ENCODE results near the gene CAPG.
"Not testable (repeated sequence)": the region's sequence is repeated elsewhere in the genome, so short reads cannot be mapped to it uniquely, and the experiment has no call there.

The CAPG gene

DNA sequence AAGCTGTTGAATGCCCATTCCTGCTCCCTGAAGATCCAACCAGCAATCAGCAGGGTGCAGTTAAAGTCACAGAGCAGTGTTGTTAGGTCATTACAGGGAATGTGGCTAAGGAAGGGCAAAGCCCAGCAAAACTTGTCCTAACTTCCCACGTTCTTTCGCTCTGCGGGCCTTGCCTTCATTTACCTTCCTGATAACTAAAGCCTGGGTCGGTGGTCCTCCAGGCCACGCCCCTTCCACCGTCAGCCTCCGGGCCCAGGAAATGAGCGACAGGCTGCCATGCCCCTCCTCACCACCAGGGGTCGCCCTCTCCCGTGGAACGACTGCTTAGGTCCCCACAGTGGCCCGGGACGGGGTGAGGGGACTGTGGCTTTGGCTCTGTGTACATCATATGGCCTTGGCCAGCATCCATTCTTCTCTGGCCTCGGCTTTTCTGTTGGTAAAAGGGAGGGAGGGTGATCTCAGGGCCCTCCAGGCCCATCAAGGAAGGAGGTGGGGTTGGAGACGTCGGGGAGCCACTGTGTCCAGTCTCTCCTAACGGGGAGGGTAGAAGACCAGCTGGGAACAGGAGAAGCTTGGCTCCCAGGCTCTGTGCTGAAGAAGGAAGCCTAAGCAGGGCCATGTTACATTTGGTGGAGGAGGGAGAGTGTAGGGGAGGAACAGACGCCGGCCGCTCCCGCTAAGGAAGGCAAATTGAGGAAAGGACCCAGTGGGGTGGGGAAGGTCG, 10.5 kb upstream of the CAPG start:
- DNase-seq, result peak; percentile 87 to 88

DNA sequence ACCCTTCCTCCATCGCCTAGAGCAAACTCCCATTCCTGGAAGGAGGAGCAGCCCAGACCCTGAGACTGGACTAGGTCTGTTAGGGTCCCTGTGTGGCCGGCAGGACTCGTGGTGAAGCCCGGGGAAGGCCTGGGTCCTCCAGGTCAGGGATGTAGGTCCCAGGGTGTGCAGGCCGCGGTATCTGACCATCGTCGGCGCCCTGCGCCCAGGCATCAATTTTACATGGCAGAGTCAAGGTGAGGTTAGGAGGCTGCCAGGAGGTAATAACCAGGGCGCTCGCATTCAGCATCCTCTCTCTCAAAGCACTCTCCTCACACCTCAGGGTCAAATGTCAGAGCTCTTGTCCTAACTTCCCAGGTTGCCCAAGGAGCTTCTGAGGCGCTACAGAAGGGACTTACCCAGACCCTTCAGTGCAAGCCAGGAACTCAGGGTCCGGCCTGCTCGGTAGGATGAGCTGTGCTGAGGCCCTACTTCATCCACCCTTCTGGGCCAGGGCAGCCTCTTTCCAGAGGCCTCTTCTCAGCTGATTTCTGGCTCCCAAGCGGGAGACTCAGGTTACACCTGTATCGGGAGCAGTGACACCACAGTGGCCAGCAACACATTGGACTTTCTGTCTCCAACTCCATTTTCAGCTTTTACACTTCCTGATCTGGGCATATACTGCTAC, 9.0 kb upstream of the CAPG start:
- DNase-seq, result no peak

GRCh38 chr2:85418132-85419008, 8.2 kb upstream of the CAPG start, which contains the start of gene SH2D6:
TSS of gene SH2D6 (plus strand) at chr2:85418714. CDS start at chr2:85429466, 10,752 bp downstream.
- DNase-seq, result peak; percentile 82 to 85

- no peak for DNase-seq
These were observed 5.9 kb upstream of the CAPG start for GRCh38 chr2:85415980-85416650.

DNA sequence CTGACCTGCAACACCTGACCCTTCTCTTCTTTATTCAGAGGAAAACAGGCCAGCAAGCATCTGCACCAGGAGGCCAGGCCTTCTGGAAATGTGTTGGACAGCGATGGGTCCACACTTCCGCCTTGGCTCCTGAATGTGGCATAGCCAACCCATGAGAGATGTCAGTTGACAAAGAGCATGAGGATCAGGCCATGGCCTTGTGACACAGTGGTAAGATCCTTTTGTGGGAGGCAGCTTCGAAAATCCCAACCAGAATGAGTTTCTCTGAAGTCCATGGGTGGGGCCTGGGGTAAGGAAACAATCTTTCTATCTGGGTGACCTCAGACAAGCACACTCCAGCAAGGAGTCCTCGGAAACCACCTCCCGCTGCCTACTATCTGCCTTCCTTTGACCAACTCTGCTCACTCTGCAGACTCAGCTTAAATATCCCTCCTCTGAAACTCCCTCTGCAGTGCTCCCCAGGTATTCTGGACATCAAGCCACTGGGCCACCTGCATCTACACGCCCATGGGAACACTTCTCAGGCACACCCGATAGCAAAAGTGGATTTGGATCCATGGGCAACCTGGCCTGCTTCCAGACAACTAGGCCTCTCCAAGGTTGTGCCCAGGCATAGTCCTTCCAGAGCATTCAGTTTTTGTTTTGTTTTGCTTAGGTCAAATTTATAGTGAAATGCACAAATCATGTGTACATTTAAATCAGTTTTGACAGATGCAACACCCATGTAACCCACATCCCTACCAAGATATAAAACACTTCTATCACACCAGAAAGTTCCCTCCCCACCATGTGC, 4.8 kb upstream of the CAPG start:
- no peak for DNase-seq

GRCh38 chr2:85414421-85414759, 4.2 kb upstream of the CAPG start:
- not testable (repeated sequence) for DNase-seq

GRCh38 chr2:85413592-85414420, 3.6 kb upstream of the CAPG start:
- DNase-seq, result peak in 1 of 2 donors; percentile 61

GRCh38 chr2:85411405-85411748, 1.2 kb upstream of the CAPG start:
- DNase-seq, result no peak

DNA sequence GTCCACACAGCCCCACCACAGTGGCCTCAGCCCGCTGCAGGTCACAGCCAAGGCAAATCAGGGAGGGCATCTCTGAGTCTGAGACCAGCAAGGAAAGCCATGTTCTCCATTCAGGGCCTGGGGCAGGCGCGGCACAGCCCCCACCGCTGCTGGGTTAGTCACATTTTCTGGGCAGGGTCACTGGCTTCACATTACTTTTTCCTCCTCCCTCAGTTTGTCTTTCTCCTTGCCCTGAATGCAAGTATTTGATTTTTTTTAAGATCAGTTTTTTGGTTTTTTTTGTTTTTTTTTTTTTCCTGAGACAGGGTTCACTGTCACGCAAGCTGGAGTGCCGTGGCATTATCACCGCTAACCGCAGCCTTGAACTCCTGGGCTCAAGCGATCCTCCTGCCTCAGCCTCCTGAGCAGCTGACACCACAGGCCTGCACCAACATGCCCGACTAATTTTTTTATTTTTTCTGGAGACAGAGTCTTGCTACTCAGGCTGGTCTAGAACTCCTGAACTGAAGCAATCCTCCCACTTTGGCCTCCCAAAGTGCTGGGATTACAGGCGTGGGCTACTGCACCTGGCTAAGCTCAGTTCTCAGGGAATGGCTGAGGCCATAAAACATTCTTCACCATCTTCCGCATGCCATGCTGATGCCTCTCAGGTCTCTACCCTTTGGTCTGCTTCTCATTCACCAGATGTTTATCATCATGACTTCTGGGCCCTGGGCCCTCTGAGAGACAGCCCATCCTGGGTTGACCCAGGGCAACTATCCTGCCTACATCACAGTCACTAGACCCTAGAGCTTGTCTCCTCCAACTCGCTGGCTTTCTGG, 628 bp upstream of the CAPG start:
- no peak for DNase-seq

GRCh38 chr2:85405201-85406059, 4.7 kb downstream of the CAPG start:
- peak; percentile 64 to 75 for DNase-seq

GRCh38 chr2:85401844-85402243, 8.3 kb downstream of the CAPG start:
- DNase-seq, result no peak

DNA sequence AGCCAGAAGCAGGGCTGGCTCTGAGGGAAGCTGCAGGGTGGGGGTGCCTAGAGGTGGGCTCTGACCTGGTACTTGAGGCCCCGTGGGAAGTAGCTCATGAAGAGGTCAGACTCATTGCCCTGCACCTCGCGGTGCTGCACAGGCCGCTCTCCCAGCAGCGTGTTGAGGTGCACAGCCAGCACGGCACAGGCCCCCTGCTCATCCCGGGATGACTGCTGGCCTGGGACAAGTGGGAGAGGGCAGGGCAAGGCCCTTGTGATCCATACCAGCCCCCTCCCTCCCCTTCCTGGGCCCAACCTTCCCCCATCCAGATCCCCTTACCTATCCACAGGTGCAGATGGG, 8.7 kb downstream of the CAPG start:
- DNase-seq, result no peak

GRCh38 chr2:85400541-85401463, 9.4 kb downstream of the CAPG start:
- no peak for DNase-seq

DNA sequence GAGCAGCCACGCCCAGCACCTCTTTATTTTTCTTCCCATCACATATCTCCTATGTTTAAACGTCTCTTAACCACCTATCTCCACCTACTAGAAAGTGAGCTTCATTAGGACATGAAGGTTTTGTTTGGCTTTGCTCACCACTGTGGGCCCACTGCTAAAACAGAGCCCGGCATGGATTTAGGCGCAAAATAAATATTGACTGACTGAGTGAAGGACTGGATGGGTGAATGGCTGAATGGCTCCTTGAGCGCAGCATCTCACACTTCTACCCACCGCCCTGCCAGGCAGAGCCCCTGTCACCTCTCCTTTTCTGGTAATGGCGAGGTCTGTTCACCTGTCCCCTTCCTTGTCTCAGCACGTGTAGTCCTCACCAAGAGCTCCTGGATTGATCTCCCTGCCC, 10.1 kb downstream of the CAPG start:
- DNase-seq, result no peak

DNA sequence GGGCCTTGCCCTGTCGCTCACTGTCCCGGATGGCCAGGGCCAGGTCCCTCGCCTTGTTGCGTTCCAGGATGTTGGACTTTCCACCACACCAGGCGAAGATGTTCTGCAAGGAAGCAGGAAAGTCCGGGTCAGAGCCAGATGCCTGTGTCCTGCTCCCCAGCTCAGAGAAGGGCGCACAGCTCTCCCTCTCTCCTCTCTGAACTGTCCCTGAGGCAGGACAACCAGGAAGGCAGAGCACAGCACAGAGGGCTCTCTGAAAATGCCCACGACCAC, 11.0 kb downstream of the CAPG start:
- DNase-seq, result no peak

GRCh38 chr2:85398426-85399182, 11.6 kb downstream of the CAPG start:
- no peak for DNase-seq

DNA sequence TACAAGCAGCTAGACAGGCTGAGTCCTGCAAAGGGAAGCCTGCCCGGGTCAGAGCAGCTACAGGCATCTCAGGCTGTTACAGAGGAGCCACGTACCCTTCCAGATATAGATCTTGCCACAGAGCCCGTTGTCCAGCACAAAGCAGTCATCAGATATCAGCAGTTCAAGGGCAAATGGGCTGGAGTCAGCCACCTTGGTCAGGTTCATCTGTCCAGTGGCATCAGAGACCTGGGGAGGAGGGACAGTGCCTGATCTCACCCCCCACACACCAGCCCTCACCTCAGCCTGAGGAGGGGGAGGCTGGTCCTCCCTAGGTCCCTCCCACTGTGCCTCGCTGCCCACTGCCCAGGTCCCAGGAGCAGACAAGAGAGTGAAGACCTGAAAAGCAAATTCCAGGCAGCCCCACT, 12.2 kb downstream of the CAPG start:
- DNase-seq, result no peak
